Ovary (tissue), 9 donors: ENCODE data around the gene PTGES3L. TPM values are rescaled to one million over a fixed set of nuclear protein-coding genes. Genes with fewer than 3 reads are reported as not detected.

ENCODE experiments used
- DNase-seq, 5 donors: peaks; one replicate each; pipeline ENCODE4 v3.0.0-alpha.2; 2019 to 2020
- H3K27ac ChIP-seq, 2 donors: fragments of 200-600 bp; one replicate each; pipeline versions ENCODE4 v1.5.1 to v1.8.0; 2019 to 2022
- H3K27me3 ChIP-seq: fragments of 200-600 bp; one replicate; pipeline ENCODE4 v1.8.0; 2022
- H3K36me3 ChIP-seq: fragments of 200-600 bp; sonication (generic); one replicate; pipeline ENCODE4 v1.5.1; 2019
- H3K4me1 ChIP-seq: one replicate; pipeline ENCODE4 v1.8.1; 2013; ENCODE audit warnings: mild to moderate bottlenecking, moderate library complexity; ENCODE audit not compliant: insufficient read depth
- H3K4me3 ChIP-seq: fragments of 200-600 bp; sonication (generic); one replicate; pipeline ENCODE4 v1.5.1; 2017
- H3K9me3 ChIP-seq, 2 donors: fragments of 200-600 bp in 1 of 2; sonication (generic) in 1 of 2; one replicate each; pipeline versions ENCODE4 v1.5.1 to v1.8.1; 2013 to 2019; ENCODE audit warnings: mild to moderate bottlenecking in 1 of 2, moderate library complexity in 1 of 2
- CTCF ChIP-seq, 3 donors: fragments of 450-650 bp in 2 of 3; fragments of 200-600 bp in 1 of 3; IDR thresholded peaks; one replicate each; pipeline versions ENCODE4 v1.5.1 to v1.8.0; 2016 to 2022; ENCODE audit warnings: antibody characterized with exemption in 3 of 3, mild to moderate bottlenecking in 1 of 3
- EP300 ChIP-seq: sonication (generic); formaldehyde crosslinking; IDR thresholded peaks from one replicate; pipeline ENCODE4 v1.6.1; 2017; ENCODE audit warnings: antibody characterized with exemption
- POLR2A ChIP-seq: fragments of 450-650 bp; IDR thresholded peaks from one replicate; pipeline ENCODE4 v1.6.1; 2017; ENCODE audit warnings: antibody characterized with exemption, mild to moderate bottlenecking, moderate library complexity
- WGBS, 3 donors: extraction: QIAGEN DNeasy Blood & Tissue Kit in 1 of 3; methylation state at CpG; one replicate each; pipeline versions ENCODE4 v1.1.5 to v1.1.7; 2013 to 2017; 5-methylcytosine and 5-hydroxymethylcytosine counted together
- intact Hi-C, 4 donors: fragments of 100-400 bp; cut with DNase I; formaldehyde crosslinking; loops; one replicate each; pipeline versions ENCODE4 v1.11.0 to v1.15.1; 2022 to 2023
- polyA plus RNA-seq, 2 donors: library from polyadenylated mRNA; stranded (reverse); fragments of 200-250 nt in 1 of 2; fragments of 350-450 nt in 1 of 2; fragmentation: Illumina TruSeq in 1 of 2; extraction: RNeasy Lipid Tissue Mini Kit (QIAGEN cat#74804) in 1 of 2; gene quantifications; one replicate each; pipeline ENCODE4 v1.2.3, GENCODE V29; 2013 to 2014
- total RNA-seq, 7 donors: library from RNA; depleted of rRNA in 2 of 7; stranded (reverse); fragments of >200 nt in 2 of 7; fragmentation: NEBNext Ultra II Directional in 3 of 7; extraction: Animal tissue kit (Norgen Biotek cat#: 25700) in 3 of 7; gene quantifications; one replicate each; pipeline versions ENCODE4 v1.1.0 to v1.2.4, GENCODE V29; 2016 to 2023
- donor health status: DM: no; HTN: no; CAD: no; lungs with moderate emphysema.
- donor health status: DM: no; HTN: no; CAD: no.
- donor health status: Bipolar disorder and iron deficiency.
- donor health status: DM: yes; HTN: yes; CAD: no.
- donor health status: DM: no; HTN: no; CAD: no.
- donor health status: DM: yes; HTN: yes; CAD: no.

Gene PTGES3L
- total and polyA plus RNA-seq, 9 donors = 0.45 to 2.6 (median 0.66) TPM; not detected in 1

- H3K4me1 ChIP-seq = no peaks in the 10 kb centered on the region
- DNase-seq = no peak
- H3K9me3 ChIP-seq = no peaks in the 10 kb centered on the region
- 80 to 100% (median 88%) methylated on average over 1 of the region's 1 CpG for WGBS, 3 donors
- no peaks in the 10 kb centered on the region for H3K36me3 ChIP-seq
- intact Hi-C loops = no loop called here
- TF ChIP-seq POLR2A (no peak), EP300 (no peak), CTCF (IDR thresholded peaks at IDR 0.05) (no peak)
- no peak overlapping the region for H3K27ac ChIP-seq
- H3K27me3 ChIP-seq = no peaks in the 10 kb centered on the region
- H3K4me3 ChIP-seq = no peak overlapping the region
These were observed 26.2 kb downstream of the PTGES3L start for GRCh38 chr17:42953669-42954068.

- WGBS, 3 donors = 84 to 89% (median 89%) methylated on average over 13 of the region's 13 CpGs
- H3K4me3 ChIP-seq = no peak overlapping the region
- DNase-seq = no peak
- H3K4me1 ChIP-seq = no peaks in the 10 kb centered on the region
- H3K27ac ChIP-seq = no peak overlapping the region
- TF ChIP-seq EP300 (no peak), POLR2A (no peak), CTCF (IDR thresholded peaks at IDR 0.05) (no peak)
- intact Hi-C loops = no loop called here
- H3K27me3 ChIP-seq = no peaks in the 10 kb centered on the region
- no peaks in the 10 kb centered on the region for H3K36me3 ChIP-seq
- no peaks in the 10 kb centered on the region for H3K9me3 ChIP-seq
These were observed 29.7 kb downstream of the PTGES3L start for GRCh38 chr17:42950044-42950783.

GRCh38 chr17:42946812-42947211, 33.1 kb downstream of the PTGES3L start:
- WGBS, 3 donors = 83 to 93% (median 90%) methylated on average over 1 of the region's 1 CpG
- TF ChIP-seq CTCF (IDR thresholded peaks at IDR 0.05) (no peak), POLR2A (no peak), EP300 (no peak)

GRCh38 chr17:42944211-42944610, 35.7 kb downstream of the PTGES3L start:
- Histone ChIP-seq H3K36me3 (no peaks in the 10 kb centered on the region), H3K27me3 (no peaks in the 10 kb centered on the region), H3K4me1 (no peaks in the 10 kb centered on the region), H3K27ac (no peak overlapping the region), H3K4me3 (no peak overlapping the region), H3K9me3 (no peaks in the 10 kb centered on the region)
- no peak for DNase-seq
- TF ChIP-seq POLR2A (no peak), CTCF (IDR thresholded peaks at IDR 0.05) (no peak), EP300 (no peak)
- intact Hi-C loops = loop anchor here in 1 of 4 donors (10.0 kb wide), 1 partner anchor 219 kb away; no protein-coding TSS in a partner anchor
- WGBS, 3 donors = 28 to 43% (median 43%) methylated on average over 3 of the region's 3 CpGs

More at GRCh38 chr17:42946812-42947211, 33.1 kb downstream of the PTGES3L start:
- no peak overlapping the region for H3K4me3 ChIP-seq
- no peaks in the 10 kb centered on the region for H3K36me3 ChIP-seq
- DNase-seq = no peak
- H3K4me1 ChIP-seq = no peaks in the 10 kb centered on the region
- no peak overlapping the region for H3K27ac ChIP-seq
- intact Hi-C loops = loop anchor here in 1 of 4 donors (10.0 kb wide), 1 partner anchor 222 kb away; no protein-coding TSS in a partner anchor
- H3K9me3 ChIP-seq = no peaks in the 10 kb centered on the region
- no peaks in the 10 kb centered on the region for H3K27me3 ChIP-seq
